ENCODE measurements around the gene CLEC18A.

GRCh38 chr16:69936252-69936651 is 14.9 kb upstream of the CLEC18A start:
- TF ChIP-seq POLR2A (IDR thresholded peaks at IDR 0.05) (no peak), CTCF (IDR thresholded peaks at IDR 0.05) (no peak)
